ENCODE results near the gene SLCO1B1. TPM values are rescaled to one million over a fixed set of nuclear protein-coding genes. Genes with fewer than 3 reads are reported as not detected.

Gene SLCO1B1
- total RNA-seq, 2 experiments from 2014 or later: not detected

DNA sequence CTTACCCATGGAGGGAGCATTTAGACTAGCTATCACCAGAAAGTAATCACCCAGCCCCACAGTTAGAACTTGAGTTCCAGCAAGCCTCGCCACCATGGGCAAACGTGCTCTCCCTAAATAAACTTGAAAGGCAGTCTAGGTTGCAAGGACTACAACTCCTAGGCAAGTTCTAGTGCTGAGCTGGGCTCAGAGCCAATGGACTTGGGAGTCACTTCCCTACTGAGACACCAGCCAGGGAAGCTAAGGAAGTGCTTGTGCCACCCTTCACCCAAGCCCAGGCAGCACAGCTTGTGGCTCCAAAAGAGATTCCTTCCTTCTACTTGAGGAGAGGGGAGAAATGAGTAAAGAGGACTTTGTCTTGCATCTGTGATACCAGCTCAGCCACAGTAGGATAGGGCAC lies 145.8 kb downstream of the SLCO1B1 start:
- no peaks in the 10 kb centered on the region for H3K36me3 Mint-ChIP-seq (ENCODE audit: low read depth)
- H3K27me3 Mint-ChIP-seq: peaks cover 4% of the 10 kb centered on the region
- DNase-seq (no peak), ATAC-seq (no peak)
- POLR2A ChIA-PET: no interaction called here
- CTCF ChIA-PET: interaction anchor here (1.1 kb wide), 1 partner anchor 19 kb away, joined by 4 read pairs; no protein-coding TSS in a partner anchor
- H3K4me1 Mint-ChIP-seq (ENCODE audit: low read depth): no peaks in the 10 kb centered on the region
- TF ChIP-seq, protein P1, sequence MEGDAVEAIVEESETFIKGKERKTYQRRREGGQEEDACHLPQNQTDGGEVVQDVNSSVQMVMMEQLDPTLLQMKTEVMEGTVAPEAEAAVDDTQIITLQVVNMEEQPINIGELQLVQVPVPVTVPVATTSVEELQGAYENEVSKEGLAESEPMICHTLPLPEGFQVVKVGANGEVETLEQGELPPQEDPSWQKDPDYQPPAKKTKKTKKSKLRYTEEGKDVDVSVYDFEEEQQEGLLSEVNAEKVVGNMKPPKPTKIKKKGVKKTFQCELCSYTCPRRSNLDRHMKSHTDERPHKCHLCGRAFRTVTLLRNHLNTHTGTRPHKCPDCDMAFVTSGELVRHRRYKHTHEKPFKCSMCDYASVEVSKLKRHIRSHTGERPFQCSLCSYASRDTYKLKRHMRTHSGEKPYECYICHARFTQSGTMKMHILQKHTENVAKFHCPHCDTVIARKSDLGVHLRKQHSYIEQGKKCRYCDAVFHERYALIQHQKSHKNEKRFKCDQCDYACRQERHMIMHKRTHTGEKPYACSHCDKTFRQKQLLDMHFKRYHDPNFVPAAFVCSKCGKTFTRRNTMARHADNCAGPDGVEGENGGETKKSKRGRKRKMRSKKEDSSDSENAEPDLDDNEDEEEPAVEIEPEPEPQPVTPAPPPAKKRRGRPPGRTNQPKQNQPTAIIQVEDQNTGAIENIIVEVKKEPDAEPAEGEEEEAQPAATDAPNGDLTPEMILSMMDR (IDR thresholded peaks at IDR 0.05): no peak
- H3K9me3 Mint-ChIP-seq: no peaks in the 10 kb centered on the region
- no peak overlapping the region for H3K27ac Mint-ChIP-seq
- intact Hi-C loops (cut with micrococcal nuclease): no loop called here
- no peak overlapping the region for H3K4me3 Mint-ChIP-seq

Other genes starting within 250 kb of the SLCO1B1 start
- not detected for gene SLCO1A2, start 203.7 kb downstream of the SLCO1B1 start, total RNA-seq
- gene IAPP, start 241.7 kb downstream of the SLCO1B1 start, total RNA-seq: not detected

Measured in activated CD8-positive, alpha-beta T cell treated with anti-CD3 and anti-CD28 coated beads for 36 hours (primary cell).